SK-N-SH treated with all-trans-retinoic acid at 6 μM for 48 hours (cell line): ENCODE measurements around the gene ARHGAP28.

Experiments
- CREB5 ChIP-seq: fragments of 250-450 bp; sonication (Bioruptor Pico); IDR thresholded peaks from 2 replicates; pipeline ENCODE4 v1.5.1; 2020; ENCODE audit warnings: low read depth, mild to moderate bottlenecking, moderate library complexity
- GLIS3 ChIP-seq: fragments of 250-450 bp; sonication (Bioruptor Pico); IDR thresholded peaks from 2 replicates; pipeline ENCODE4 v1.5.0; 2020; ENCODE audit warnings: mild to moderate bottlenecking, moderate library complexity
- PPARA ChIP-seq: fragments of 250-450 bp; sonication (Bioruptor Pico); IDR thresholded peaks from 2 replicates; pipeline ENCODE4 v1.5.0; 2020; ENCODE audit warnings: mild to moderate bottlenecking, borderline replicate concordance
- SNAI2 ChIP-seq: fragments of 250-450 bp; sonication (Bioruptor Pico); IDR thresholded peaks from 2 replicates; pipeline ENCODE4 v1.5.0; 2020; ENCODE audit warnings: mild to moderate bottlenecking, moderate library complexity
- ZNF8 ChIP-seq: fragments of 450-650 bp; formaldehyde crosslinking; IDR thresholded peaks from 2 replicates; pipeline ENCODE4 v1.5.0; 2020; ENCODE audit warnings: mild to moderate bottlenecking, moderate library complexity

GRCh38 chr18:6743999-6744398 lies 14.5 kb downstream of the ARHGAP28 start:
- TF ChIP-seq SNAI2 (no peak), PPARA (no peak), ZNF8 (CRISPR knock-in tag) (no peak), GLIS3 (no peak), CREB5 (CRISPR knock-in tag) (no peak)
